Osteoblast (primary cell): ENCODE data around the gene POT1. TPM values are rescaled to one million over a fixed set of nuclear protein-coding genes. Genes with fewer than 3 reads are reported as not detected.

Experiments
- DNase-seq: peaks from one replicate; pipeline ENCODE4 v3.0.0; 2011; ENCODE audit warnings: low spot score, mixed read lengths; ENCODE audit not compliant: insufficient read length; ENCODE audit errors: missing footprints
- H2AFZ ChIP-seq: 2 replicates; pipeline ENCODE4 v1.6.0; 2011; ENCODE audit warnings: mild to moderate bottlenecking, low read length
- H3K27ac ChIP-seq: 2 replicates; pipeline ENCODE4 v1.5.1; 2011; ENCODE audit warnings: mild to moderate bottlenecking, low read depth, low read length, moderate library complexity
- H3K27me3 ChIP-seq: 2 replicates; pipeline ENCODE4 v1.6.0; 2012; ENCODE audit warnings: mild to moderate bottlenecking, control low read depth, inconsistent platforms, low read length, moderate library complexity; ENCODE audit not compliant: insufficient read depth
- H3K36me3 ChIP-seq: 2 replicates; pipeline ENCODE4 v1.5.1; 2011; ENCODE audit warnings: mild to moderate bottlenecking, low read length, control low read depth, moderate library complexity; ENCODE audit not compliant: insufficient read depth
- H3K4me1 ChIP-seq: 2 replicates; pipeline ENCODE4 v1.5.1; 2011; ENCODE audit warnings: mild to moderate bottlenecking, low read length, control low read depth, moderate library complexity; ENCODE audit not compliant: insufficient read depth
- H3K4me2 ChIP-seq: 2 replicates; pipeline ENCODE4 v1.6.0; 2011; ENCODE audit warnings: mild to moderate bottlenecking, low read length; ENCODE audit not compliant: insufficient read depth
- H3K4me3 ChIP-seq: fragments of 200-600 bp; sonication (generic); 3 replicates; pipeline ENCODE4 v1.5.1; 2012; ENCODE audit warnings: mild to moderate bottlenecking, low read length, inconsistent platforms; ENCODE audit not compliant: insufficient read depth
- H3K79me2 ChIP-seq: 2 replicates; pipeline ENCODE4 v1.6.0; 2012; ENCODE audit warnings: mild to moderate bottlenecking, low read length, control low read depth, inconsistent platforms; ENCODE audit not compliant: insufficient read depth
- H3K9me3 ChIP-seq: 2 replicates; pipeline ENCODE4 v1.5.1; 2011; ENCODE audit warnings: low read depth, low read length, control low read depth
- H4K20me1 ChIP-seq: 2 replicates; pipeline ENCODE4 v1.6.0; 2012; ENCODE audit warnings: mild to moderate bottlenecking, low read length, control low read depth; ENCODE audit not compliant: insufficient read depth
- total RNA-seq: library from RNA; depleted of rRNA; stranded (reverse); fragments of >200 nt; gene quantifications from 2 replicates; pipeline ENCODE4 v1.2.3, GENCODE V29; 2012
- TF ChIP-seq, protein P1 (sequence below): IDR thresholded peaks from 2 replicates; pipeline ENCODE4 v1.5.1; 2011; ENCODE audit warnings: mild to moderate bottlenecking, low read depth, low read length, moderate library complexity; ENCODE audit errors: extremely low read depth

Gene POT1
- total RNA-seq, 1 donor: 23.5 TPM

DNA sequence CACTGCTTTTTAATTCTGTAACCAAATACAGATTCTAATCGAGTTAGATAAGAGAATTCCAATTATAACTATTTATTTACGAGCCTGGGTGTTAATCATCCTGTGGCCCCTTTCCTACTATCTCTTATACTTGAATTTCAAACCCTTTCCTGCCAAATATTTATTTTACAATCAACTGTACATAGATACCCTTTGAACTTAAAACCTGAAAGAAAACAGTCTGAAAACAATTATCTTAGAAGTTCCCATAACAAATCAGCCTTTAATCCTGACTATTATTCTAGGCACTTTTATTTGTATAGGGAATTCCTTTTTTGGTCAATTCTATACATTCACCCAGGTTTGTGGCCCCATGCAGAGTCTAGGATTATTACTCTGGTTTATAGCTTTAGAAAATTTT is 153.5 kb downstream of the POT1 start:
- H3K27ac ChIP-seq: no peak overlapping the region
- no peak overlapping the region for H3K4me2 ChIP-seq

DNA sequence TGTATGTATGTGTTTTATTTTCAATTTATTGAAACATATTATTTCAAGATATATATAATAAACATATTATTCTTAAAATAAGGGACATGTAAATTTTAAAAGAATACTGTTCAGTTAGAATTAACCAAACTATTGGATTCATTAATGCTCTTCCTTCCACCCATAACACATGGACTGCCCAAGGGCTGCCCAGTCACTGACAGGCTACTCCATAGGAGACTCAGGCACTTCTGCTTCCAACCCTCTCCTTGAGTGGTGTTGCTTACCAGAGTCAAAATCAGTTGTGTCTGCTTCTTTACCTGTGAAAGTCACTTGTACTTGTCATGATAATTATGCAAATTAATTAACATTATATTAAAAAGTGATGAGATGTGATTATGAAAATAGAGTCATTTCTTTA is 154.2 kb downstream of the POT1 start:
- Histone ChIP-seq H2AFZ (no peak overlapping the region), H3K79me2 (no peaks in the 10 kb centered on the region), H3K4me1 (no peaks in the 10 kb centered on the region), H3K27me3 (no peaks in the 10 kb centered on the region), H3K27ac (no peak overlapping the region), H3K4me3 (no peak overlapping the region), H3K36me3 (no peaks in the 10 kb centered on the region), H3K9me3 (no peaks in the 10 kb centered on the region), H3K4me2 (no peak overlapping the region), H4K20me1 (no peaks in the 10 kb centered on the region)
- no peak for DNase-seq
- TF ChIP-seq, protein P1, sequence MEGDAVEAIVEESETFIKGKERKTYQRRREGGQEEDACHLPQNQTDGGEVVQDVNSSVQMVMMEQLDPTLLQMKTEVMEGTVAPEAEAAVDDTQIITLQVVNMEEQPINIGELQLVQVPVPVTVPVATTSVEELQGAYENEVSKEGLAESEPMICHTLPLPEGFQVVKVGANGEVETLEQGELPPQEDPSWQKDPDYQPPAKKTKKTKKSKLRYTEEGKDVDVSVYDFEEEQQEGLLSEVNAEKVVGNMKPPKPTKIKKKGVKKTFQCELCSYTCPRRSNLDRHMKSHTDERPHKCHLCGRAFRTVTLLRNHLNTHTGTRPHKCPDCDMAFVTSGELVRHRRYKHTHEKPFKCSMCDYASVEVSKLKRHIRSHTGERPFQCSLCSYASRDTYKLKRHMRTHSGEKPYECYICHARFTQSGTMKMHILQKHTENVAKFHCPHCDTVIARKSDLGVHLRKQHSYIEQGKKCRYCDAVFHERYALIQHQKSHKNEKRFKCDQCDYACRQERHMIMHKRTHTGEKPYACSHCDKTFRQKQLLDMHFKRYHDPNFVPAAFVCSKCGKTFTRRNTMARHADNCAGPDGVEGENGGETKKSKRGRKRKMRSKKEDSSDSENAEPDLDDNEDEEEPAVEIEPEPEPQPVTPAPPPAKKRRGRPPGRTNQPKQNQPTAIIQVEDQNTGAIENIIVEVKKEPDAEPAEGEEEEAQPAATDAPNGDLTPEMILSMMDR: no peak

More for the DNA sequence above, 153.5 kb downstream of the POT1 start:
- DNase-seq: no peak
- Histone ChIP-seq H3K79me2 (no peaks in the 10 kb centered on the region), H3K9me3 (no peaks in the 10 kb centered on the region), H3K4me3 (no peak overlapping the region), H3K27me3 (no peaks in the 10 kb centered on the region), H3K4me1 (no peaks in the 10 kb centered on the region), H2AFZ (no peak overlapping the region), H4K20me1 (no peaks in the 10 kb centered on the region), H3K36me3 (no peaks in the 10 kb centered on the region)
- TF ChIP-seq, protein P1: no peak

DNA sequence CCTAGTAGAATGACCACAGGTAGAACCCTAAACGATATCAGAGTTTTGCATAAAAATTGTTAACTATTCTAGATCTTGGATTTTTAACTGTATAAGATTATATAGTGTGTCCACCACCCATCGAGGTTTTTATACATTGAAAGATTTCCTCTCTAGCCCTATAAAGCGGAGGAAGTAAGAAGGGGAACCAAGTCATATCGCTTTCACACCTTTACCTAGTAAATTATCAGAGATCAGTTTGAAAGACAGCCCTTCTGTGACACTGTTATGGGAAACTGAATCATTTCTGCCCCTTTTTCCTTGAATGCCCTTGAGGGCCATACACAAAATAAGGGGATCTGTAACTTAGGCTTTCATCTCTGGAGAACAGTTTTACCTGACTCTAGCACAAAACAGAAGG is 155.7 kb downstream of the POT1 start:
- no peak for DNase-seq
- H3K36me3 ChIP-seq: no peaks in the 10 kb centered on the region
- TF ChIP-seq, protein P1: no peak
- no peaks in the 10 kb centered on the region for H3K79me2 ChIP-seq
- H2AFZ ChIP-seq: no peak overlapping the region
- H3K4me1 ChIP-seq: no peaks in the 10 kb centered on the region
- no peaks in the 10 kb centered on the region for H3K27me3 ChIP-seq
- no peaks in the 10 kb centered on the region for H4K20me1 ChIP-seq
- no peaks in the 10 kb centered on the region for H3K9me3 ChIP-seq
- H3K4me2 ChIP-seq: no peak overlapping the region
- H3K4me3 ChIP-seq: no peak overlapping the region
- no peak overlapping the region for H3K27ac ChIP-seq

DNA sequence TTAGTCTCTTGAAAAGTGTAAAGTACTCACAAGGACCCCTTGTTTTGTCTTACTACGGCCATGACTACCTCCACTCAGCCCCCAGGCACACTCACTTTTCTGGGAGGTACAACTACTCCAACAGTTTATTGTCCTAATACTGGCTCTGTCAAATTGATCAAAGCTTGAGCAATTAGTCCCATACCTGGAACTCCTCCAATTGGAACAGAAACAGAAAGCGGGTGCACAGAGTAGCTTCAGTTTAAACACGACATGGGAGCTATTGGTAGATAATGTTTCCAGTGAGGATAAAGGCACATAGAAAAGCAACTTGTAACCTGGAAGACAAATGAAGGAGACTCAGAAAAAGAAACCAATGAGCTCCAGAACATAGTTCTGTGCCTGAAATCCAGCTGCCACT is 156.3 kb downstream of the POT1 start:
- Histone ChIP-seq H3K79me2 (no peaks in the 10 kb centered on the region), H2AFZ (no peak overlapping the region), H3K4me3 (no peak overlapping the region), H3K4me2 (no peak overlapping the region), H3K4me1 (no peaks in the 10 kb centered on the region), H3K27ac (no peak overlapping the region), H3K27me3 (no peaks in the 10 kb centered on the region), H3K9me3 (no peaks in the 10 kb centered on the region), H4K20me1 (no peaks in the 10 kb centered on the region), H3K36me3 (no peaks in the 10 kb centered on the region)
- TF ChIP-seq, protein P1: no peak
- DNase-seq: no peak

Other genes with a start within 250 kb of the POT1 start
- under 0.01 and 0.29 TPM in 2 replicates for gene GPR37, start 164.0 kb downstream of the POT1 start, total RNA-seq